Fibroblast of lung (primary cell): ENCODE measurements around the gene LRRIQ1. TPM values are rescaled to one million over a fixed set of nuclear protein-coding genes. Genes with fewer than 3 reads are reported as not detected.
"Not testable (repeated sequence)": the region's sequence is repeated elsewhere in the genome, so short reads cannot be mapped to it uniquely, and the experiment has no call there.

ENCODE experiments used
- DNase-seq, 2 donors: peaks; one replicate each; pipeline versions ENCODE4 v3.0.0 to v3.0.0-alpha.2; 2010; ENCODE audit warnings: low read depth in 2 of 2
- H2AFZ ChIP-seq: 2 replicates; pipeline ENCODE4 v1.5.1; 2012; ENCODE audit warnings: low read length, control low read depth, inconsistent platforms
- H3K27ac ChIP-seq: 2 replicates; pipeline ENCODE4 v1.5.1; 2011; ENCODE audit warnings: low read length, control low read depth; ENCODE audit not compliant: insufficient read depth
- H3K27me3 ChIP-seq: 2 replicates; pipeline ENCODE4 v1.5.1; 2011; ENCODE audit warnings: mild to moderate bottlenecking, low read length; ENCODE audit not compliant: control insufficient read depth, insufficient read depth
- H3K36me3 ChIP-seq: 2 replicates; pipeline ENCODE4 v1.5.1; 2011; ENCODE audit warnings: low read length; ENCODE audit not compliant: control insufficient read depth, insufficient read depth
- H3K4me1 ChIP-seq: 2 replicates; pipeline ENCODE4 v1.5.1; 2011; ENCODE audit warnings: low read length; ENCODE audit not compliant: control insufficient read depth, insufficient read depth; ENCODE audit errors: extremely low read depth
- H3K4me2 ChIP-seq: 2 replicates; pipeline ENCODE4 v1.5.1; 2011; ENCODE audit warnings: low read length, control low read depth; ENCODE audit not compliant: insufficient read depth; ENCODE audit errors: extremely low read depth
- H3K4me3 ChIP-seq, 4 experiments: fragments of 200-600 bp in 1 of 4; sonication (generic) in 1 of 4; replicated peaks in 1 of 4; 2 replicates each; pipeline ENCODE4 v1.5.1; 2011 to 2016; ENCODE audit warnings: low read length in 4 of 4, low read depth in 3 of 4, mild to moderate bottlenecking in 3 of 4, control low read depth in 2 of 4, inconsistent platforms in 1 of 4, mixed read lengths in 1 of 4; ENCODE audit not compliant: insufficient read depth in 1 of 4; ENCODE audit errors: control extremely low read depth in 1 of 4
- H3K79me2 ChIP-seq: 2 replicates; pipeline ENCODE4 v1.5.1; 2012; ENCODE audit warnings: mild to moderate bottlenecking, low read length, inconsistent platforms; ENCODE audit not compliant: control insufficient read depth, insufficient read depth
- H3K9ac ChIP-seq: 2 replicates; pipeline ENCODE4 v1.5.1; 2011; ENCODE audit warnings: mild to moderate bottlenecking, low read length, control low read depth; ENCODE audit not compliant: insufficient read depth
- H3K9me3 ChIP-seq: 2 replicates; pipeline ENCODE4 v1.5.1; 2012; ENCODE audit warnings: low read depth, low read length; ENCODE audit not compliant: control insufficient read depth, insufficient read depth
- H4K20me1 ChIP-seq: 2 replicates; pipeline ENCODE4 v1.5.1; 2011; ENCODE audit warnings: low read length; ENCODE audit not compliant: control insufficient read depth, insufficient read depth; ENCODE audit errors: extremely low read depth
- EZH2 ChIP-seq: IDR thresholded peaks from 2 replicates; pipeline ENCODE4 v1.5.1; 2012; ENCODE audit warnings: low read length, control low read depth, mild to moderate bottlenecking; ENCODE audit errors: missing control alignments
- polyA plus RNA-seq, 2 donors: library from polyadenylated mRNA; depleted of rRNA in 1 of 2; stranded (reverse) in 1 of 2; unstranded in 1 of 2; fragments of >200 nt; gene quantifications; 2 replicates each; pipeline ENCODE4 v1.2.1, GENCODE V29; 2011 to 2012; ENCODE audit warnings: missing spikeins in 1 of 2
- total RNA-seq: library from RNA; depleted of rRNA; stranded (reverse); fragments of >200 nt; gene quantifications from 2 replicates; pipeline ENCODE4 v1.2.1, GENCODE V29; 2014
- TF ChIP-seq, protein P1 (sequence below), 2 donors: IDR thresholded peaks in 1 of 2; conservative IDR thresholded peaks in 1 of 2; 1 replicate in 1 of 2; 2 replicates in 1 of 2; pipeline ENCODE4 v1.5.1; 2011 to 2012; ENCODE audit warnings: low read length in 2 of 2, control low read depth in 1 of 2, inconsistent platforms in 1 of 2, low read depth in 1 of 2, mild to moderate bottlenecking in 1 of 2

LRRIQ1 gene
- total and polyA plus RNA-seq, 2 donors (not counting 1 experiment from before 2014, with no cell fraction given): under 0.01 to 0.33 TPM

DNA sequence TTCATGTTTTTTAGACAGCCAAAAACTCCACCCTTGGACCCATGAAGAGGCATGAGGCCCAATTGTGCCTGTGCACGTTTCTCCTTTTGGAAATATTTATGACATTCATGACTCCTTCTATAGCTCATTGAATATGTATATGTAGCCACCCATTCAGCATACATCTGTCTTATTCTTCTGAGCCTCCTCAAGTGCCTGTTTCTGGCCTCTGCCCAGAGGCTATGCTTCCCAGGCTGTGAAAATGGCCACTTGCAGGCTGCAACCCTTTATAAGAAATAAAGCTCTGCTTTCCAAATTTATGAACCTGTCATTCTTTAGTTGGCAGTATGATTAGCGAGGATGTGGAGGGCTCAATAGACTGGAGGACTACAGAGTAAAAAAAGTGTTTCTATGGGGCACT is 35.4 kb upstream of the LRRIQ1 start:
- Histone ChIP-seq H3K27ac (no peak overlapping the region), H3K27me3 (no peaks in the 10 kb centered on the region), H2AFZ (no peak overlapping the region), H3K4me1 (no peaks in the 10 kb centered on the region), H4K20me1 (no peaks in the 10 kb centered on the region), H3K4me3 (no peak overlapping the region), H3K4me2 (no peak overlapping the region), H3K36me3 (no peaks in the 10 kb centered on the region), H3K9ac (no peak overlapping the region), H3K9me3 (no peaks in the 10 kb centered on the region), H3K79me2 (no peaks in the 10 kb centered on the region)
- DNase-seq: no peak
- TF ChIP-seq, protein P1, sequence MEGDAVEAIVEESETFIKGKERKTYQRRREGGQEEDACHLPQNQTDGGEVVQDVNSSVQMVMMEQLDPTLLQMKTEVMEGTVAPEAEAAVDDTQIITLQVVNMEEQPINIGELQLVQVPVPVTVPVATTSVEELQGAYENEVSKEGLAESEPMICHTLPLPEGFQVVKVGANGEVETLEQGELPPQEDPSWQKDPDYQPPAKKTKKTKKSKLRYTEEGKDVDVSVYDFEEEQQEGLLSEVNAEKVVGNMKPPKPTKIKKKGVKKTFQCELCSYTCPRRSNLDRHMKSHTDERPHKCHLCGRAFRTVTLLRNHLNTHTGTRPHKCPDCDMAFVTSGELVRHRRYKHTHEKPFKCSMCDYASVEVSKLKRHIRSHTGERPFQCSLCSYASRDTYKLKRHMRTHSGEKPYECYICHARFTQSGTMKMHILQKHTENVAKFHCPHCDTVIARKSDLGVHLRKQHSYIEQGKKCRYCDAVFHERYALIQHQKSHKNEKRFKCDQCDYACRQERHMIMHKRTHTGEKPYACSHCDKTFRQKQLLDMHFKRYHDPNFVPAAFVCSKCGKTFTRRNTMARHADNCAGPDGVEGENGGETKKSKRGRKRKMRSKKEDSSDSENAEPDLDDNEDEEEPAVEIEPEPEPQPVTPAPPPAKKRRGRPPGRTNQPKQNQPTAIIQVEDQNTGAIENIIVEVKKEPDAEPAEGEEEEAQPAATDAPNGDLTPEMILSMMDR (conservative IDR thresholded peaks at IDR 0.05 in 1 of 2, IDR thresholded peaks at IDR 0.05 in 1 of 2; ENCODE audit: low read depth in 1 of 2, low read length in 2 of 2): no peak
- no peak for TF ChIP-seq EZH2

DNA sequence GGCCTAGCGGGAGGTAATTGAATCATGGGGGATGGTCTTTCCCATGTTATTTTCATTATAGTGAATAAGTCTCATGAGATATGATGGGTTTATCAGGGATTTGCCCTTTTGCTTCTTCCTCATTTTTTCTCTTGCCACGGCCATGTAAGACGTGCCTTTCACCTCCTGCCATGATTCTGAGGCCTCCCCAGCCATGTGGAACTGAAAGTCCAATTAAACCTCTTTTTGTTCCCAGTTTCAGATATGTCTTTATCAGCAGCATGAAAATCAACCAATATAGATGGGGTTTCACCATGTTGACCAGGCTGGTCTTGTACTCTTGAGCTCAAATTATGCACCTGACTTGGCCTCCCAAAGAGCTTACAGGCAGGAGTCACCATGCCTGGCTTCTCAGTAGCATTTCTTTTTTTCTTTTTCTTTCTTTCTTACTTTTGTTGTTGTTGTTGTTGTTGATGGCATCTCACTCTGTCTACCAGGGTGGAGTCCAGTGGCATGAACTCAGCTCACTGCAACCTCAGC is 33.3 kb upstream of the LRRIQ1 start:
- no peaks in the 10 kb centered on the region for H3K9me3 ChIP-seq
- no peak overlapping the region for H2AFZ ChIP-seq
- no peaks in the 10 kb centered on the region for H4K20me1 ChIP-seq
- H3K27me3 ChIP-seq: no peaks in the 10 kb centered on the region
- H3K4me3 ChIP-seq: no peak overlapping the region
- DNase-seq: no peak
- no peaks in the 10 kb centered on the region for H3K79me2 ChIP-seq
- H3K9ac ChIP-seq: no peak overlapping the region
- no peaks in the 10 kb centered on the region for H3K36me3 ChIP-seq
- TF ChIP-seq, protein P1 (conservative IDR thresholded peaks at IDR 0.05 in 1 of 2, IDR thresholded peaks at IDR 0.05 in 1 of 2; ENCODE audit: low read depth in 1 of 2, low read length in 2 of 2): no peak
- no peak for TF ChIP-seq EZH2
- no peaks in the 10 kb centered on the region for H3K4me1 ChIP-seq
- no peak overlapping the region for H3K4me2 ChIP-seq
- no peak overlapping the region for H3K27ac ChIP-seq

DNA sequence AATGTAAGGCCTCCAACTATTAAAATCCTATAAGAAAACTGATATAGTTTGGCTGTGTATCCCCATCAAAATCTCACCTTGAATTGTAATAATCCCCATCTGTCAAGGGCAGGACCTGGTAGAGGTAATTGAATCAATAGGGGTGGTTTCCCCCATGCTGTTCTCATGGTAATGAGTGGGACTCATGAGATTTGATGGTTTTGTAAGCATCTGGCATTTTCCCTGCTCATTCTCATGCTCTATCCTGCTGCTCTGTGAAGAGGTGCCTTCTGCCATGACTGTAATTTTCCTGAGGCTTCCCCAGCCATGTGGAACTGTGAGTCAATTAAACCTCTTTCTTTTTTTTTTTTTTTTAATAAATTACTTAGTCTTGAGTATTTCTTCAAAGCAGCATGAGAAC is 31.9 kb upstream of the LRRIQ1 start:
- H4K20me1 ChIP-seq: no peaks in the 10 kb centered on the region
- no peak overlapping the region for H3K4me2 ChIP-seq
- H3K9ac ChIP-seq: no peak overlapping the region
- no peaks in the 10 kb centered on the region for H3K79me2 ChIP-seq
- no peaks in the 10 kb centered on the region for H3K9me3 ChIP-seq
- H3K36me3 ChIP-seq: no peaks in the 10 kb centered on the region
- H2AFZ ChIP-seq: no peak overlapping the region
- no peak for DNase-seq
- H3K27me3 ChIP-seq: no peaks in the 10 kb centered on the region
- no peak for TF ChIP-seq EZH2
- H3K4me3 ChIP-seq: no peak overlapping the region
- H3K27ac ChIP-seq: no peak overlapping the region
- no peaks in the 10 kb centered on the region for H3K4me1 ChIP-seq

DNA sequence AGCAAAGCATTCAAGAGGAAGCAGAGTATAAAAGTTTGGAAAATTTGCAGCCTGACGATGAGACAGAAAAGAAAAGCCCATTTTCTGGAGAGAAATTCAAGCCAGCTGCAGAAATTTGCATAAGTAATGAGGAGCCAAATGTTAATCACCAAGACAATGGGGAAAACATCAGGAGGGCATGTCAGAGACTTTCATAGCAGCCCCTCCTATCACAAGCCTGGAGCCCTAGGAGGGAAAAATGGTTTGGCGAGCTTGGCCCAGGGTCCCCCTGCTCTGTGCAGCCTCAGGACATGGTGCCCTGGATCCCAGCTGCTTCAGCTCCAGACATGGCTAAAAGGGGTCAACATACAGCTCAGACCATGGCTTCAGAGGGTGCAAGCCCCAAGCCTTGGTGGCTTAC is 31.1 kb upstream of the LRRIQ1 start:
- H3K4me3 ChIP-seq, H3K79me2 ChIP-seq: not testable (repeated sequence)

More for the DNA sequence above, 31.1 kb upstream of the LRRIQ1 start:
- not testable (repeated sequence) for H3K4me1 ChIP-seq, H3K9me3 ChIP-seq, H3K27ac ChIP-seq, H2AFZ ChIP-seq, H3K36me3 ChIP-seq, H3K9ac ChIP-seq, H3K27me3 ChIP-seq, H3K4me2 ChIP-seq, DNase-seq, H4K20me1 ChIP-seq
